ENCODE measurements around the gene FLNA. TPM values are rescaled to one million over a fixed set of nuclear protein-coding genes. Genes with fewer than 3 reads are reported as not detected.

The FLNA gene
- total RNA-seq, 3 donors from 2014 or later = 416 to 675 (median 622) TPM

DNA sequence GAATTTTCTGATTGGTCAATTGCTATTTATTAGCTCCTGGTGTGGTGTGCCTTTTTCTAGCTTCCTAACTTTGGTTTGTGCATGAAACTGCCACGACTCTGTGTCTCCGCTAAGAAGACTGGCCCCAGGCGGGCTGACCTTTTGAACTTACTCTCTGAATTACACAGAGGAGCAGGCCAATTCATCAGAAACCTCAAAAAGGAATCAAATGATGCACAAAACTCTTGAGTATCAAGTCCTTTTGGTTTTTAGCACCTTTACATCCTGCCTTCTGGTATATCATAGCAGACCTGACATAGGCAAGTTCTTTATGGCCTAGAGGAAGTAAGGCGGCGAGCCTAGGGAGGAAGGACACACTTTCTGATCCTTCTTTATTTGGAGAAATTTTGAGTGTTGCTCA lies 61.3 kb downstream of the FLNA start:
- TF ChIP-seq, protein P1, sequence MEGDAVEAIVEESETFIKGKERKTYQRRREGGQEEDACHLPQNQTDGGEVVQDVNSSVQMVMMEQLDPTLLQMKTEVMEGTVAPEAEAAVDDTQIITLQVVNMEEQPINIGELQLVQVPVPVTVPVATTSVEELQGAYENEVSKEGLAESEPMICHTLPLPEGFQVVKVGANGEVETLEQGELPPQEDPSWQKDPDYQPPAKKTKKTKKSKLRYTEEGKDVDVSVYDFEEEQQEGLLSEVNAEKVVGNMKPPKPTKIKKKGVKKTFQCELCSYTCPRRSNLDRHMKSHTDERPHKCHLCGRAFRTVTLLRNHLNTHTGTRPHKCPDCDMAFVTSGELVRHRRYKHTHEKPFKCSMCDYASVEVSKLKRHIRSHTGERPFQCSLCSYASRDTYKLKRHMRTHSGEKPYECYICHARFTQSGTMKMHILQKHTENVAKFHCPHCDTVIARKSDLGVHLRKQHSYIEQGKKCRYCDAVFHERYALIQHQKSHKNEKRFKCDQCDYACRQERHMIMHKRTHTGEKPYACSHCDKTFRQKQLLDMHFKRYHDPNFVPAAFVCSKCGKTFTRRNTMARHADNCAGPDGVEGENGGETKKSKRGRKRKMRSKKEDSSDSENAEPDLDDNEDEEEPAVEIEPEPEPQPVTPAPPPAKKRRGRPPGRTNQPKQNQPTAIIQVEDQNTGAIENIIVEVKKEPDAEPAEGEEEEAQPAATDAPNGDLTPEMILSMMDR (IDR thresholded peaks at IDR 0.05) = no peak
- no peak for TF ChIP-seq POLR2A (IDR thresholded peaks at IDR 0.05)
- TF ChIP-seq POLR2AphosphoS5 (IDR thresholded peaks at IDR 0.05) = no peak
- Histone ChIP-seq H3K36me3 (no peaks in the 10 kb centered on the region), H3K4me3 (no peak overlapping the region), H3K9me3 (no peaks in the 10 kb centered on the region), H3K27ac (no peak overlapping the region), H3K27me3 (peaks cover 0 to 58% of the 10 kb centered on the region in 2 donors), H3K4me1 (no peaks in the 10 kb centered on the region)
- DNase-seq (ENCODE audit: low spot score in 2 of 2) = no peak
- intact Hi-C loops (cut with DNase I; ENCODE audit: low total_unique reads) = no loop called here

- Histone ChIP-seq H3K9me3 (no peaks in the 10 kb centered on the region), H3K36me3 (no peaks in the 10 kb centered on the region), H3K4me1 (no peaks in the 10 kb centered on the region), H3K27me3 (peaks cover 0 to 59% of the 10 kb centered on the region in 2 donors), H3K27ac (no peak overlapping the region), H3K4me3 (no peak overlapping the region)
- TF ChIP-seq POLR2A (IDR thresholded peaks at IDR 0.05) (no peak), POLR2AphosphoS5 (IDR thresholded peaks at IDR 0.05) (no peak)
- TF ChIP-seq, protein P1 (IDR thresholded peaks at IDR 0.05) = no peak
- no peak for DNase-seq (ENCODE audit: low spot score in 2 of 2)
- intact Hi-C loops (cut with DNase I; ENCODE audit: low total_unique reads) = no loop called here
Observed at GRCh38 chrX:154312116-154312515, 62.3 kb downstream of the FLNA start.

DNA sequence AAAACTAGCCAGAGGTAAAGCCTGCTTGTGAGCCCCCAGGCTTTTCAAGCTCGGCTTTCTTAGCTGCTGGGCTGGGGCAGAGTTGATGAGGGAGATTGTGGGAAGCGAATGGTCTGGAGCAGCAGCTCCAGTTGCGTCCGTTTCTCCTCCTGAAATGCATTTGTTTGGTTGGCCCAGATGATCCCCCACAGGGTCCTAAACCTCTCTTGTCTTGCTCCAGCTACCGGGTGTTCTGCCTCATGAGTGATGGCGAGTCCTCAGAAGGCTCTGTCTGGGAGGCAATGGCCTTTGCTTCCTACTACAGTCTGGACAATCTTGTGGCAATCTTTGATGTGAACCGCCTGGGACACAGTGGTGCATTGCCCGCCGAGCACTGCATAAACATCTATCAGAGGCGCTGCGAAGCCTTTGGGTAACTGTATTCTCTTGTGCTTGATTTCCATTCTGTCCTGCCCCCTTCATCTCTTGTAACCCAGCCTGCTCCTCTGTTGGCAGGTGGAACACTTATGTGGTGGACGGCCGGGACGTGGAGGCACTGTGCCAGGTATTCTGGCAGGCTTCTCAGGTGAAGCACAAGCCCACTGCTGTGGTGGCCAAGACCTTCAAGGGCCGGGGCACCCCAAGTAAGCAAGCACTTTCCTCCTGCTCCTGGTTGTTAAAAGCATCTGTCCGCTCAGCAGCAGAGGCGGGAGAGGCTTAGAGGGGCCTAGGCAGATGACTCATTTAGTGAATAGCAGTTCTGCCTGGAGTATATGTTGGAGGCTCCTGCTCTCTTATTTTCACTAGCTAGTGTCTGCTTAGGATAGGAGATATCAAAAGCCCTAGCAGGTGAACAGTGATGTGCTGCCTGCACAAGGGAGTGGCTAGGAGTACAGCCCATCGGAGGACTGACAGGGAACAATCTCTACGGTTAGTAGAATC lies 63.6 kb downstream of the FLNA start:
- H3K27me3 ChIP-seq = peaks cover 0 to 65% of the 10 kb centered on the region in 2 donors
- no peak overlapping the region for H3K27ac ChIP-seq
- H3K4me1 ChIP-seq = no peaks in the 10 kb centered on the region
- H3K4me3 ChIP-seq = no peak overlapping the region
- H3K36me3 ChIP-seq = no peaks in the 10 kb centered on the region
- TF ChIP-seq, protein P1 (IDR thresholded peaks at IDR 0.05) = no peak
- no peak for DNase-seq (ENCODE audit: low spot score in 2 of 2)
- intact Hi-C loops (cut with DNase I; ENCODE audit: low total_unique reads) = no loop called here
- H3K9me3 ChIP-seq = no peaks in the 10 kb centered on the region

DNA sequence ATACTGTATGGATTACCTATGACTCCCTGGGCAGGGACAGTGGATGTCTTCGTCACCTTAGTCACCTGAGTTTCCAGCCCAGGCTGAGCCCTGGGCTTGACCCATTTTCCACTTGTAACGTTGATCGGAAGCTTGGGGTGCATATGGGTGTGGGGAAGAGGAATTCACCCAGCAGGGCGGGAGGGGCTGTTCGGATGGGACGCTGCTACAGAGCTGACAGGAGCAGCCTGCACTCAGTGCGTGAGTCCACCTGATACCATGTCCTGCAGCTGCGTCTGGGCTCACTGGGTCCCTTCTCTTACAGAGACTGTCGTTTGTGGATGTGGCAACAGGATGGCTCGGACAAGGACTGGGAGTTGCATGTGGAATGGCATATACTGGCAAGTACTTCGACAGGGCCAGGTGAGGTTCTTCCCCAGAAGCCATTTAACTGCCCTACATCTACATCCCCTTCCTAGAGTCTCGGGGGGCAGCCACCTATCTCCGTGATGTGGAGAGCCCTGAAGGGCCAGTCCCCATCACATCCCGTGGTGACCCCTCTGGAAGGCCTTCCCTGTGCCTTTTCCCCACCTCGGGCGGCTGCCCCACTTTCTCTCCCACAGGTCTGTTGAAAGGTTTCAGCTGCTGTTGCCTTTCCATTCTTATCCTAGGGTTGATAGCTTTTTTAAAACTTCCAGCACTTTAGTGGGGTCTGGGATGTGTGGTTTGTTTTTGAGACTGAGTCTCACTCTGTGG lies 65.2 kb downstream of the FLNA start:
- TF ChIP-seq POLR2A (IDR thresholded peaks at IDR 0.05) (no peak), POLR2AphosphoS5 (IDR thresholded peaks at IDR 0.05) (no peak)
- TF ChIP-seq, protein P1 (IDR thresholded peaks at IDR 0.05) = no peak
- intact Hi-C loops (cut with DNase I; ENCODE audit: low total_unique reads) = no loop called here
- no peak overlapping the region for H3K27ac ChIP-seq
- no peaks in the 10 kb centered on the region for H3K36me3 ChIP-seq
- no peak for DNase-seq (ENCODE audit: low spot score in 2 of 2)
- H3K4me1 ChIP-seq = no peaks in the 10 kb centered on the region
- H3K27me3 ChIP-seq = peaks cover 0 to 71% of the 10 kb centered on the region in 2 donors
- H3K9me3 ChIP-seq = no peaks in the 10 kb centered on the region
- H3K4me3 ChIP-seq = no peak overlapping the region

Measured in breast epithelium (tissue), 4 donors.